Pons (tissue), 1 donor: ENCODE measurements around the gene LMF2.
"Not testable (repeated sequence)": the region's sequence is repeated elsewhere in the genome, so short reads cannot be mapped to it uniquely, and the experiment has no call there.

ENCODE experiments used
- DNase-seq: peaks from one replicate; pipeline ENCODE4 v3.0.0-alpha.2; 2016; ENCODE audit warnings: low spot score

The LMF2 gene

DNA sequence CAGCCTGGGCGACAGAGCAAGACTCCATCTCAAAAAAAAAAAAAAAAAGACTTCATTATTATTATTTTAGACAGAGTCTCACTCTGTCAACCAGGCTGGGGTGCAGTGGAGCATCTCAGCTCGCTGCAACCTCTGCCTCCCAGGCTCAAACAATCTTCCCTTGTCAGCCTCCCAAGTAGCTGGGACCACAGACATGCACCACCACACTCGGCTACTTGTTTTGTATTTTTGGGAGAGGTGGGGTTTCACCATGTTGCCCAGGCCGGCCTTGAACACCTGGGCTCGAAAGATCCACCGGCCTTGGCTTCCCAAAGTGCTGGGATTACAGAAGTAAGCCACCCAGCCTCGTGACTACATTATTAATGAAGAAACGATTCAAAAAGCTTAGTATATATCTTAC is 27.6 kb upstream of the LMF2 start:
- DNase-seq: no peak

DNA sequence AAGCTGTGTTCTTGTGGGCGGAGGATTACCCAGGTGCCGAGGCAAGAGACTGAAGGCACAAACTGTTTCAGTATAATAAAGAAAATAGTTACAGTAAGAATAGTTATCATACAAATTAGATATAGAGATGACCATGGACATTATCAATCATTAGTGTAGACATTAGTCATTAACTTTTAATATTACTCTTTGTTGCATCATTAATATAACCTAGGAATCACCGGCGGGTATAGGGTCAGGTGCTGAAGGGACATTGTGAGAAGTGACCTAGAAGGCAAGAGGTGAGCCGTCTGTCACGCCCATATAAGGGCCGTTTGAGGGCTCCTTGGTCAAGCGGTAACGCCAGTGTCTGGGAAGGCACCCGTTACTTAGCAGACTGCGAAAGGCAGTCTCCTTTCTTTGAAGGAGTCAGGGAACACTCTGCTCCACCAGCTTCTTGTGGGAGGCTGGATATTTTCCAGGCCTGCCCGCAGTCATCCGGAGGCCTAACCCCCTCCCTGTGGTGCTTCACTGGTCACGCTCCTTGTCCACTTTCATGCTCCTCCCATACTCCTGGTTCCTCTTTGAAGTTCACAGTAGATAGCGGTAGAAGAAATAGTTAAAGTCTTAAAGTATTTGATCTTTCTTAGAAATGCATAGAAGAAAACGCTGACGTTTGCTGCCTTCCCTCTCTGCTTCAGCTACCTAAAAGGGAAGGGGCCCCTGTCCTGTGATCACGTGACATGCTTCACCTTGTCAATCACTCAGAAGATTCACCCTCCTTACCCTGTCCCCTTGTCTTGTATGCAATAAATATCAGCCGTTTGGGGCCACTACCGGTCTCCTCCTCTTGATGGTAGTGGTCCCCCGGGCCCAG is 26.6 kb upstream of the LMF2 start:
- DNase-seq: not testable (repeated sequence)

DNA sequence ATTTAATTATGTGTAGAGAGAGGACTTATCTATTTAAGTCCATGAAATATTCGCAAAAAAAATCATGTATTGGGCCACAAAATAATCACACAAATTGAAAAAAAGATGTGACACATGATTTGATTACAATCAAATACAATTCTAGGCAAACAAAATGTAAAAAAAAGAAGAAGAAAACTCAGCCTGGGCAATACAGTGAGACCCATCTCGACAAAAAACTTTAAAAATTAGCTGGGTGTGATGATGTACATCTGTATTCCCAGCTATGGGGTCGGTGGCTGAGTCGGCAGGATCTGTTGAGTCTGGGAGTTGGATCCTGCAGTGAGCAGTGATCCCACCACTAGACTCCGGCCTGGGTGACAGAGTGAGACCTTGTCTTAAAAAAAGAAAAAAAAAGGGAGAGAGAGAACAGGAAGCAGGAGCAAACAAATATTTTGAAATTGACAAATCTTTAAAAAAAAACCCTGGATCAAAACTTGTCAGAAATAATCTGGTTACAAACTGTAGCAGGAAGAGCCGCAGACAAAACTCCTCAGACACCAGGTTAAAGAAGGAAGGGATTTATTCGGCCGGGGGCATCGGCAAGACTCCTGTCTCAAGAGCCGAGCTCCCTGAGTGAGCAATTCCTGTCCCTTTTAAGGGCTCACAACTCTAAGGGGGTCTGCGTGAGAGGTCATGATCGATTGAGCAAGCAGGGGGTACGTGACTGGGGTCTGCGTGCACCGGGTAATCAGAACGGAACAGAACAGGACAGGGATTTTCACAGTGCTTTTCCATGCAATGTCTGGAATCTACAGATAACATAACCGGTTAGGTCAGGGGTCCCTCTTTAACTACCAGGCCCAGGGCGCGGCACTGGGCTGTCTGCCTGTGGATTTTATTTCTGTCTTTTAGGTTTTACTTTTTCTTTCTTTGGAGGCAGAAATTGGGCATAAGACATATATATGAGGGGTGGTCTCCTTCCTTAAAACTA is 25.6 kb upstream of the LMF2 start:
- no peak for DNase-seq

DNA sequence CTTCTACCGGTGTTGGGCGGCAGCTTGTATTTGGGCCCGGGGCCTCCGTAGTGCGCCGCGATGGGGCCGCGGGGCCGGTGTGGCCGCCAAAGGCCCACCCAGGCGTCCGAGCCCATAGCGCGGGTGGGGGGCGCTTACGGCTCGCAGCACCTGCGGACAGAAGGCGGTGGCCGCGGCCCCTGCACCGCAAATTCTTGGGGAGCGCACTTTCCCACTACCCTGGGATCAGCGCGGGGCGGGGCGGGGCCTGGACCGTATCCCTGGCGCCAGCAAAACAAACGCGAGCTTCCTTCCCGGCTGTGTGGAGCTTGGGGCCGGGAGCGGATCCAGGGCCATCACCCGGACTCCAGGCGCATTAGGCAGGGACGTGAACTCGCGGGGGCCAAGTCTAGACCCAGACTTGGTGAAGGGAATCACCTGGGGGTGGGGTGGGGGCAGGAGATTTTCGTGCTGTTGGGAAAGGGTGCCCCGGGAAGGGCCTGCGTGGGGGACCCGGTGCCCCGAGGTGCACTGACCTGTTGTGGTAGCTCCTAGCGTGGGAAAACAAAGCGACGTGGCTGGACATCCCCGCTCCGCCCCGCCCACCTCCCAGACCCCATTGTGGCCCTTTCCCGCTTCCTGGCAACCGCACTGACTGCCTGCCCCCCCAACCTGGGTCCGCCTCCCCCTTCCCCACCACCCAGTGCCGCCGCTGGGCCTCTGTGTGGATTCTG is 24.6 kb upstream of the LMF2 start:
- DNase-seq: no peak

DNA sequence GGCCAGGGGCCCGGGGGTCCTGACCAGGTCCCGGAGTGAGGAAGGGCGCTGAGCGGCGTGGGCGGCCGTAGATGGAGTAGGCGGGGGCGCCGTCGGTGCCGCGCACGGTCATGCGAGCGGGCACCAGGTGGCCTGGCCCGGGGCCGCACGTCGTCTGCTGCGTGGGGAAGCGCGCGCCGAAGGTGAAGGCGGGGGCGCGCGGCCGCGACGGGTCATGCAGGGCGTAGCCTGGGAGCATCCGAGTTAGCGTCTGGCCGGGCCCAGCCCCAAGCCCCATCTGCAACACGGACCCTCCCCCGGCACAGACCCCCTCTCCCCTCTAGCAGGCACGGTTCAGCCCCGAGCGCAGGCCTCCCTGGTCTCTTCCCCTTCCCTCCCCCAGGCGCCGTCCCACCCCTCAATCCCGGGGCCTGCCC is 24.1 kb upstream of the LMF2 start:
- DNase-seq: no peak

DNA sequence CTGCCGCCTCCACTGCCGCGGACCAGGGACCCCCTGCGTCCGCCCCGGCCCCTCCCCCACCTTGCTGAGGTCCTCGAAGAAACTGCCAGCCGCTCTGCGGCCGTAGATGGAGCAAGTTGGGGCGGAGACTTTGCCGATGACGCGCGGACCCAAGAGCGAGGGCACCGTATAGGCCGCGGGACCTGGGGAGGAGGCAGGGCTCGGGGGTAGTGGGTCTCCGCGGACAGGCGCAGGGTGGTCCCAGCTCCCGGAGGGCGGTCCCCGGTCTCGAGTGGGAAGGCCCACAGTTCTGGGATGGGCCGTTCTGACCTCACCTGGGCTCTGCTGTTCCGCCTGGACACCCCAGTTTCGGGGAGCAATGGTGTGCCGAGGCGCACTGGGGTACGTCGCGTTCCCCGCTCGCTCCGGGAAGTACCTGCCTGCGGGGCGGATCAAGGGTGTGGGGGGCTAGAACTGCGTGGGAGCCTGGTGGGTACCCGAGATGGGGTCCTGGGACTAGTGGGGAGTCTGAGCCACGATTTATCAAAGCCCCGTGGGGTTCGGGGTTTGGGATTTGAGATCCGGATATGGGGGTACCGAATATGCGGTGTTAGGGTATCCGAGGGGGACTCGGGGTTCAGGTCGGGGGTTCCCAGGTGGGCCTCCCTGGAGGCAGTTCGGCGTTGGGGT is 23.5 kb upstream of the LMF2 start:
- peak; percentile 39 for DNase-seq

DNA sequence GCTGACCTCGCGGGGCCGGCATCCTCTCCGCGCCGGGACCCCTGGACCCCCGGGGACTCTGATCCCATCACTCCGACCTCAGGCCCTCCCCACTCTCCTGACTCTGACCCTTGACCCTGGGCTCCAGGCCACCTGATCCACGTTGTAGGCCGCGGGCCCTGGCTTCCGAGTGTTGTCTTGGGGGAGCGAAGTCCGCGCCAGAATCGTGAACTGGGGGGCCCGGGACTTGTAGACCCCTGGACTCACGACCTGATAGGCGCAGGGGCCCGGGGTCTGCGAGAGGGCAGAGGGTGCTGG is 23.0 kb upstream of the LMF2 start:
- DNase-seq: no peak

DNA sequence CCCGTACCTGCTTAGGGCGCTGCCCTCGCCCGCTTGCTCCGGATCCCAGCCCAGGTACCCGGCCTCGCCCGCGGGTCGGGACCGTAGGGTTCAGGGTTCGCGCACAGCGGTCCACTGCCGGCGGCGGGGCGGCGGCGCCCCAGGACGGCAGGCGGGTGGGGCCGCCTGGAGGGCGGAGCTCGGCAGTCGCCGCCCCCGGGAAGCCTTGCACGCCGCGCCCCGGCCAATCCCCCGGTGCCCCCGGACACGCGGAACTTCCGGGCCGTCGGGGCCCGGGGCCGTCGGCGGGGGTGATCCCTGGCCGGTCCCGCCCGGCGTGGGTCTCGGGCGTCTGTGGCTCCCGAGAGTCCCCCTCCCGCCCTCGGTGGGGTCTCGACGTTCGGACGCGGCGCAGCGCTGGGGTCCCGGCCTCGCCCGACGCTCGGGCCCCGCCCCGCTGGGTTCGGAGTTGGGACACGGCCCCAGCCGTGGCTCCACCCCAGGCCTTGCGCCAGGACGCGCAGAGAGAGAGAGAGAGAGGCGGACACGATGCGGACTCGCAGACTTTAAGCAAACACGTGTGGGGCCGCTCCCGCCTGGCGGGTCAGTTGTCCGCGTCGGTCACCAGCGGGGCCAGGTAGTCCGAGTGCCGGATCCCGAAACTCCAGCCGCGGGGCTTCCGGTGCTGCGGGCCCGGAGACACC is 22.5 kb upstream of the LMF2 start, which contains the start of gene TYMP:
Gene TYMP, minus strand, starts transcription at position 116 of the 683 bp plus-strand sequence. CDS start 303 bp downstream, outside the sequence.
- DNase-seq: no peak

DNA sequence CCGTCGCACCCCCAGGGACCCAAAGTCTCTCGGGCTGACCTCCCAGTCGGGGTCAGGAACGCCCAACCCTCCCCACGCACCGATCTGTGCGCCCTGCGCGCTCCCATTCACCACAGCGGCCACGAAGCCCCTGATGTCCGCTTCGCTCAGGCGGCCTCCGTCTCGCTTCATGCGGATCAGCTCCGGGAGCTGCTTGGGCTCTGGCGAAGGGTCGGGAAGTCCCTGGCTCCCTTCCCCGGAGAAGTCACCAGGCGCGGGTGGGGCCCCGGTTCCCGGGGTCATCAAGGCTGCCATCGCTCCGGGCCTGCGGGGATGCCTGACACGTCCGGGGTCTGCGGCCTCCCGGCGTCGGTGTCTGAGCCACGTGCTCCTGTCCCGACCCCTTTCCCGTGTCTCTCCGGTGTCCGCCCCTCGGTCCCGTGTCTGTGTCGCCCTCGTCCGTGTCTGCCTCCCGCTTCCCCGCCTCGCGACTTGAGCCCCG is 22.0 kb upstream of the LMF2 start:
- no peak for DNase-seq

DNA sequence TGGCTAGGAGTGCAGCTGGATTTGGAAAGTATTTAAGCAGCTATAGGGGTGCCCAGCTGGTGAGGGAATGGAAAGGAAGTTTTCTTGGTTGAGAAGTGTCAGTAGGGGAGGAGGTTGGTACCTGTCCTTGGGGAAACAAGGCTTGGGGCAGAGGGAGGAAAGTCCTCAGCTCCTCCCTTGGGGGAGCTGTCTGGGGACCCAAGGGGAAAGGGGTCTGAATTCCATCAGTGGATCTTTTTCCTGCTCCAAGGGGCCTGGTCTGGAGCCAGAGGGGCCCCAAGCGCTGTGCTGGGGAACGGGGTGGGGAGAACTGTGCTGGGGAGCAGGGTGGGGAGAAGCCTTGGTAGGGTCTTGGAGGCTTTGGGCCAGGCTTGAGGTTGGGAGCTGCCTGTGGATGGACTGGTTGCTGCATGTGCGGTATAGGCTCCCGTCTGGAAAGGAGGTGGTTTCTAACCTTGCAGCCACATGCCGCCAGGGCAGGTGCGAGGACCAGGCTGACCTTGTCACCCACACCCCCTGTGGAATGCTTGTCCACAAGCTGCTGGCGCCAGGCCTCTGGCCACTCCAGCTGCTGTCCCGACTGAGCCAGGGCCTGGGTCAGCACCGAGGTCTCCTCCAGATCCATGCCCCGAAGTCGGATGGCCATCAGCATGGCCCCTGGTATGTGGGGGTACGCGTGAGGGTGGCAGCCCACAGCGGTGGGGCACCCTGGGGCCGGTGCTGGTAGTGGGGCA is 21.3 kb upstream of the LMF2 start:
- DNase-seq: no peak

DNA sequence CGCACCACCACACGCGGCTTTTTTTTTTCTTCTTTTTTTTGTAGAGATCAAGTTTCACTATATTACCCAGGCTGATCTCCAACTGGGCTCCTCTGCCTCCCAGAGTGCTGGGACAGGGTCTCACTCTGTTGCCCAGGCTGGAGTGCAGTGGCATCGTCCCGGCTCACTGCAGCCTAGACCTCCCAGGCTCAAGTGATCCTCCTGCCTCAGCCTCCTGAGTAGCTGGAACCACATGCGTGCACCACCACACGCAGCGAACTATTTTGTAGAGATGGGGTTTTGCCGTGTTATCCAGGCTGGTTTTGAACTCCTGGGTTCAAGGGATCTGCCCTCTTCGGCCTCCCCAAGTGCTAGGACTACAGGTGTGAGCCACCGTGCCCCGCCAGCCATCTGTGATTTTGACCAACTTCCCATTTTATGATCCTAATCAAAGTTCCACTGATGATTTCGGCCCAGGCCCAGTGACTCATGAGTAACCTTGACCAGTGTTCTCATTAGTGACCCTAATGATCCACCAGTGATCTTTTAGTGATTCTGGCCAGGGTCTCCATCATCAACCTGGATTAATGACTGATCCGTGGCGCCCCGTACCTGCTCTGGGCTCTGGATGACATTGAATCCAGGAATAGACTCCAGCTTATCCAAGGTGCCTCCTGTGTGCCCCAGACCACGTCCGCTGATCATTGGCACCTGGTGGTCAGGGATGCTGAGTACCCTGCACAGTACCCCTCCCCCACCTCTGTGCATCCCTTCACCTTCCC is 20.6 kb upstream of the LMF2 start:
- no peak for DNase-seq

DNA sequence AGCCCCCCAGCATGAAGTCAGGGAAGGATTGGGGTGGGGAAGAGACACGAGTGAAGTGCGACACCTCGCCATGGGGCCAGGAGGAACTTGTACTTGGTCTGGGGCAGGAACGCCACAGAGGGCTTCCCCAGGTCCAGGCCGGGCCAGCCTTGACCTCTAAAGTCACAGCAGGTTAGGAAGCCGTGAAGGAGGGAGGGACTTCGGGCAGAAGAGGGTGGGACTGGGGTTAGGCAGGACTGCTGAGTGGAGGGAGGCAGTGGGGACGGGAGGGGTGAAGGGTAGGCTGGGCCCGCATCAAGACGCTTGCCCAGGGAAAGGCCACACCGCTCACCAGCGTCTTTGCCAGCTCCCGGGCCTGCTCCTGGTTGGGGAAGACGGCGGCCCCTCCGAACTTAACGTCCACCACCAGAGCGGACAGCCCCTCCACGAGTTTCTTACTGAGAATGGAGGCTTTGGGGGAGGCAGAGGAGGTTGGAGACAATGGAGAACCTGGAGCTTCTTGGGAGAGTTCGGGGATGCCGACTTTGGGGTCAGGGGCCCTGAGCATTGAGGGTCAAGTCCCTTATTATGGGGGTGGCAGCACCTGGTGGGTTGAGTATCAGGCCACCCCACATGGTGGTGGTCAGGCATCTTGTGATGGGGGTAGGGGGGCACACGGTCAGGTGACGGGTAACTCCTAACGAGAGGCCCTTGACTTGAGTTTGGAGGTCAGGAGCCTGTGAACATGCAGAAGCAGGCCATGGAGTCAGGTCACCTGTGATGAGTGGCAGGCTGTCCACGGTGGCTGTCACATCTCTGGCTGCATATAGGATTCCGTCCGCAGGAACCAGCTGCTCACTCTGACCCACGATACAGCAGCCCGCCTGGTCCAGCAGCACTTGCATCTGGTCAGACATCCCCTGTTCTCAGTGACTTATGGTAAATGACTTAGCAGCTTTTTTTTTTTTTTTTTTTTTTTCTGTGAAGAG is 19.6 kb upstream of the LMF2 start:
- DNase-seq: peak; percentile 43

DNA sequence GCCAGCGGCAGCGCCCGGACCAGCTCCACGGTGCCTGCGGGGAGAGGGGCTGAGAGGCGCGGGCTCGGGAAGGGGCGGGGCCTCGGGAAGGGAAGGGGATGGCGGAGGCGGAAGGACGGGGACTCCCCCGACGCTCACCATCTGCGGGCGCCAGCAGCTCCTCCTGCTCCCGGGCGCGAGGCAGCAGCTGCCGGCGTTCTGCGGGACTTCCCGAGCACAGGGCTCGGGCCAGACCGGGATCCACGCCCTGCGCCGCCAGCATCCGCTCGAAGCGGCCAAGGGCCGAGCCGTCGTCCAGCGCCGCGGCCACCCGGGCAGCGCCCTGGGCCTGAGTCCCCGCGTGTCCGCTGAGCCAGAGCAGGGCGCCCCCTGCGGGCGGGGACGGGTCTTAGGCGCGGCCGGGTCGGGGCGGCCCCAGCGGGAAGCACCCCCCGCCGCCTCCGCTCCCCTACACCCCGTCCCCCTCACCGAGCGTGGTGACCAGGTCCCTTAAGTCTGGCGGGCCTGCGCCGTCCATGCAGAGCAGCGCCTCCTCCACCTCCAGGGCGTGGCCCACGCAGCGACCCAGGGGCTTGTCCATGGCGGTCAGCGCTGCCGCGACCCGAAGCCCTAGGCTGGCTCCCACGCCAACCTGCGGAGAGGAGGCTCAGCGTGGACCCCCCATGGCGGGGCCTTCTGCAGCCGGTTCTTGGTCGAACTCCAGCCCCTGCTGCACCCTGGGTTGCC is 18.8 kb upstream of the LMF2 start:
- peak; percentile 51 for DNase-seq

DNA sequence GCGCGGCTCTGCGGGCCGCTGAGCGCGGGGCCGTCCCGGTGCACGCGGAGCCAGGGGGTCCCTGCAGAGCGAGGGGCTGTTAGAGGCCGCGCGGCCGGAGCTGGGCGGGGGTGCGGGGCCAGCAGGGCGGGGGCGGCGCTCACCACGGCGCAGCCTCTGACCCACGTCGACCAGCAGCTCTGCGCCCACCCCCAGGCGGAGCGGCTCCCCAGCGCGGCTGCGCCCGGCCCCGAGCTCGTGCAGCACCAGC is 18.3 kb upstream of the LMF2 start:
- no peak for DNase-seq

DNA sequence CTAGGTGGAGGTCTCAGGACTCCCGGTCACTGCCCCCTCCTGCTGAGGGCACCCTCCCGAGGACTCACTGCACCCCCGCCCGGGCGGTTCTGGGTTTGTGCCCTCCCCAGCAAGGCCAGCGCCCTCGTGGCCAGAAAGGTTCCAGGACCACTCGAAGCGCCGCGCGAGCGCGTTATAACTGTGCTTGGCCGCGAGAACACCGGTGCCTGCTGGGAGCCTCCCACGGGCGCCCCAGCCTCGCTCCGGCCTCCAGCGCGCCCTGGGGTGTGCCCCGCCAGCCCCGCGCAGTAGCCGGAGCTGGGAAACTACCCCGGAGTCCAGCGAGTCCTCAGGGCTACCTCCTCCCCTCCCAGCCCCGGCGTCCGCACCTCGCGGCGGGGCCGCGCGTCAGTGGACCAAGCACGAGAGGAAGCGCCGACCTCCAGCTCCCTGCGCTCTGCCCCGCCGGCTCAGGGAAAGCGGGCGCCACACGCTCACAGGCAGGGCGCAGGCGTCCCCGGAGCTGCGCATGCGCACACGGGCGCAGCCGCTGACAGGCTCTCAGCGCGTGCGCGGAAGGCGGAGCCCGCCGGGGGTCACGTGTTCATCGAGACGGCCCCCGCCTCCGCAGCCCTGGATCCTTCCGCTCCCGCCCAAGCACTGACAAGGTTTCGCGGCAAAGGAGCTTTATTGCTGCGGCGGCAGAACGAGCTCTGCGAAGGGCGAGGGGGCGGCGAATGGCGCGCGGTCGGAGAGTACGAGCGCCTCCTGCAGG is 17.8 kb upstream of the LMF2 start, which contains the start of gene SCO2:
Gene SCO2, minus strand, starts transcription at position 495 of the 754 bp plus-strand sequence. CDS start 1,187 bp downstream, outside the sequence.
- DNase-seq: peak; percentile 93

DNA sequence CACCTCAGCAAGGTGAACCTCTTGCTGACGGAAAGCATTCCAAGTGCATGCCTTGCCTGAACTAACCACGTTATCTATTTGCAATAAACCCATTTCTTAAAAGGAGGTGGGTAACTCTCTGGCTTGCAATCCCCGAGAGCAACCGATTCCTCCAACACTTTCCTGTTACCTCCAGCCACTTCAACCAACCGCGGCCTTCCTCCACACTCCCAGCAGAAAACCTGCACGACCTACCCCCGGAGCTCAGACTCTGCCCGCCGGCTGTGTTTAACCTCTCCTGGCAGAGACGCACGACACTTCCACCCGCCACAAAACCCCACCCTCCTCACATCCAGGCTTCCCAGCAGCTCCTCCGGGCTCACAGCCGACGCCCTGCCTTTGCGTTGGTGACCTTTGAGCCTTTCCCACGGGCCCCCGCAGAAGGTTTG is 17.2 kb upstream of the LMF2 start:
- no peak for DNase-seq
